ENCODE data around the gene KLF13.

The KLF13 gene

DNA sequence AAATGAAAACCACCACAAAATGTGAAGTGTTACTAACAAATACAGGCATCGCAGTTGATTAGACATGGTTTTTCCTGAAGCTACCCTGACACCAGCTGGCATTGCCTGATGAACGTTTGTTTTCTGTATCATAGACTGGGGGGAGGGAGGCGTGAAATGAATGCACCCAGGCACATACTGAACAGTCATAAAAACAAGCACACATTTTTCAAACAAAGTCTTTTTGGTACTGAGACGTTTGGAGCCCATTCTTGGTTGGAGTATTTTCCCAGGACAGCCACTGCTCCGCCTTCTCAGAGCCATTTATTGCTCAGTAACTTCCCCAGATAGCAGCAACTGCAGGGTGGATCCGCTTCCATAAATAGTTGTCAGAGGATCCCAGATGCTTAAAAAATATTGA, 52.4 kb downstream of the KLF13 start:
- DNase-seq (ENCODE audit: low read depth in 2 of 2): no peak
- H3K4me3 ChIP-seq (replicated peaks in 1 of 2; ENCODE audit: low read depth in 2 of 2, low read length in 2 of 2): no peak overlapping the region
- TF ChIP-seq, protein P1, sequence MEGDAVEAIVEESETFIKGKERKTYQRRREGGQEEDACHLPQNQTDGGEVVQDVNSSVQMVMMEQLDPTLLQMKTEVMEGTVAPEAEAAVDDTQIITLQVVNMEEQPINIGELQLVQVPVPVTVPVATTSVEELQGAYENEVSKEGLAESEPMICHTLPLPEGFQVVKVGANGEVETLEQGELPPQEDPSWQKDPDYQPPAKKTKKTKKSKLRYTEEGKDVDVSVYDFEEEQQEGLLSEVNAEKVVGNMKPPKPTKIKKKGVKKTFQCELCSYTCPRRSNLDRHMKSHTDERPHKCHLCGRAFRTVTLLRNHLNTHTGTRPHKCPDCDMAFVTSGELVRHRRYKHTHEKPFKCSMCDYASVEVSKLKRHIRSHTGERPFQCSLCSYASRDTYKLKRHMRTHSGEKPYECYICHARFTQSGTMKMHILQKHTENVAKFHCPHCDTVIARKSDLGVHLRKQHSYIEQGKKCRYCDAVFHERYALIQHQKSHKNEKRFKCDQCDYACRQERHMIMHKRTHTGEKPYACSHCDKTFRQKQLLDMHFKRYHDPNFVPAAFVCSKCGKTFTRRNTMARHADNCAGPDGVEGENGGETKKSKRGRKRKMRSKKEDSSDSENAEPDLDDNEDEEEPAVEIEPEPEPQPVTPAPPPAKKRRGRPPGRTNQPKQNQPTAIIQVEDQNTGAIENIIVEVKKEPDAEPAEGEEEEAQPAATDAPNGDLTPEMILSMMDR (IDR thresholded peaks at IDR 0.05; ENCODE audit: low read depth, low read length): no peak

DNA sequence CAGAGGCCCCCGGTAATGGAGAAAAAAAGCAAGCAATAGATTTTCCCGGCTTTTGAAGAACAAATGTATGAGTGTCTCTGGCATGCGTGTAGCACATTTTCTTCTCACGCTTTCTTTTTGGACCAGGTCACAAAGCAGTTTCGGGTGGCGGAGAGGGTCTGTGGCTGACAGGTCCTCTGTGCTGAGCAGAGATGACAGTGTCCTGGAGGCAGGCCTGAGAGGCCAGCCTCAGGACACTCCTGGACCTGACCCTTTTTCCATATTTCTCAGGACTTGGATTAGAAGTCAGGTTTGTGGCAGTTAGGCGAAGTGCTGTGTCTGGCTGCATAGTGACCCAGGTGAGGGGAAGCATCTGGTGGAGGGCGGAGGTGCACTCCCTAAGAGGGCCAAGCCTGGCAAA, 52.9 kb downstream of the KLF13 start:
- no peak for DNase-seq (ENCODE audit: low read depth in 2 of 2)
- H3K4me3 ChIP-seq (replicated peaks in 1 of 2; ENCODE audit: low read depth in 2 of 2, low read length in 2 of 2): no peak overlapping the region
- TF ChIP-seq, protein P1 (IDR thresholded peaks at IDR 0.05; ENCODE audit: low read depth, low read length): no peak

DNA sequence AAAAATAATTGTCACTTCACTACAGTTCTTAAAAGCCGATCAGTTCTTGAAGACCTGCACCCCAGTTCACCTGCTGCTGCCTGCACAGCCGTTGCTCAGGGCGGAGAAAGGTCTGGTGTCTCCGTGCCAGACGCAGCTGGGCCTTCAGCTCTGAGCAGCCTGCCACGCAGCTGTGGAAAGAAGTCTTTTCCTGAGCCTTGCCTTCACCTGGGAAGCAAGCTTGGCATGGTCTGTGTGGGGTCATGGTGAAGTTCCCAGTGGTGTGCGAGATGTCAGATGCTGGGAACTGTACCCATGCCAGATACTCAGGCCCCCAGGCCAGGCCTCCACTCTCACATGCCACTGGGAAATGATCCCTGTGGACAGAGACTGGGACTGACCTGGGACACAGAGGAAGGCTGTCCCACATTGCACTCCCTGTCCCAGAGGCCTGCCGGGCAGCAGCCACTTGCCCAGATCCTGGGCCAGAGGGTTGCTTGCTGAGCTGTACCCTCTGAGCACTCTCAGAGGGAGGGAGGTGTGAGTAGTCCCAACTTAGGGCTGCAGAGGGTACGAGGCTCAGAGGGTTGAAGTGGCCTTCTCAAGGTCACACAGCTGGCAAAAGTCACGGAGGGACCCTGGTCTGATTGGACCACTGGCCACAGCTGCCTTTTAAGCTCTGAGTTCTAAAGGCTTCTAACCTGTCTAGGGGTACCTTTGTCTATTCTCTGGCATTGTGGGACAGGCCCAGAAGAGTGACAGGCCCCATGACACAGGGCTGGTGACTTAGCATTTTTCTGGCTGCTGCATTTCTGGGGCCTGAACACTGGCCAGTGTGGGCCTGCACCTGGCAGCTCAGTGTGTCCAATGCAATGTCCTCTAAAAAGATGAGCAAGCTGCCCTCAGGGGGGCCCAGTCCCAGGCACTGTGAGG, 55.4 kb downstream of the KLF13 start:
- DNase-seq (ENCODE audit: low read depth in 2 of 2): no peak
- H3K4me3 ChIP-seq (replicated peaks in 1 of 2; ENCODE audit: low read depth in 2 of 2, low read length in 2 of 2): no peak overlapping the region
- TF ChIP-seq, protein P1 (IDR thresholded peaks at IDR 0.05; ENCODE audit: low read depth, low read length): no peak

DNA sequence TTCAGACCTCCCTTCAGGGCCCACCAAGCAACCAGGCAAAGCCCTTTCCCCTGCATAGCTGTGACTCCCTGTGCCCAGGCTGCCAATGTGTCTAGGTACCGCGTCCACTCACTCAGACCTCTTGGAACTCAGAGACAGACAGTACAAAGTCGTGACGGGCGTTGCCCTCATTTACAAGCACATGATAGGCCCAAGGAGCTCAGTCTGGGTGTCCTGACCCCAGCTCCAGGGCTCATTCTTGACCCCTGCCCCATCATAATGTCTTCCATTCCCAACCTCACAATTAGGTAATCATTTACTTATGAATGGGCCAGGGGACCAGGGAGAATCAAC, 56.0 kb downstream of the KLF13 start:
- TF ChIP-seq, protein P1 (IDR thresholded peaks at IDR 0.05; ENCODE audit: low read depth, low read length): no peak
- DNase-seq (ENCODE audit: low read depth in 2 of 2): no peak
- H3K4me3 ChIP-seq (replicated peaks in 1 of 2; ENCODE audit: low read depth in 2 of 2, low read length in 2 of 2): no peak overlapping the region

DNA sequence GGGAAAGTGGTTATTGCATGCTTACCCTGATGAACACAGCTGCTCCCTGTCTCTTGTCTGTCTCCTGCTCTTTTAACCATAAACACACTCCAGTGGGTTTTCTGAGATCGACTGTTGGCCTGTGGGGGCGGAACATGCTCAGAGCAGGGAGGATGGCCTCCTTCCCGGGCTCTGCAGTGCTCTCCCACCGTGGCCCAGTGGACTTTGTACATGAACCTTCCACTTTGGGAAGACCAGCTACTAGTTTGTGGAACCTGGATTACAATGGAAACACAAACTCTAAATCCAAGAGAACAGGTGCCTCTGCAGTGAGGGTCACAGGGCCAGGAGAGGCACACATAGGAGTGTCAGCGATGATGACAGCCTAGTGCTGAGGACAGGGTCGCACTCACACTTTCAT, 56.5 kb downstream of the KLF13 start:
- DNase-seq (ENCODE audit: low read depth in 2 of 2): no peak
- TF ChIP-seq, protein P1 (IDR thresholded peaks at IDR 0.05; ENCODE audit: low read depth, low read length): no peak
- H3K4me3 ChIP-seq (replicated peaks in 1 of 2; ENCODE audit: low read depth in 2 of 2, low read length in 2 of 2): no peak overlapping the region

DNA sequence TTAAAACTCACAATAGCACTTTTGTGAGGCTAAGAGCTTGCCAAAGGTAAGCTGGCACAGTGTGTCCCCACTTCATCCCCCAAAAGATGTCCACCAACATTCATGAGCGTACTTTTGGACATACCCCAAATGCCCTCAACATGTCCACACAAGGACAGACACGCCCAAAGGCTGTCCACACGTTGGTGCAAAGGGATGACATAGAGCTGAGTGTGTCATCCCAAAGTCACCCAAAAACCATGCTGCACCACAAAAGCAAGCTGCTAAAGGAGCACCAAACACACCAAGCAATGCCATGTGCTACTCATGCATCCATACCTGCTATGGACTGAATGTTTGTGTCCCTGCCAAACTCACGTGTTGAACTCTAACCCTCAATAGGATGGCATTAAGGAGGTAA, 57.9 kb downstream of the KLF13 start:
- no peak for DNase-seq (ENCODE audit: low read depth in 2 of 2)
- H3K4me3 ChIP-seq (replicated peaks in 1 of 2; ENCODE audit: low read depth in 2 of 2, low read length in 2 of 2): no peak overlapping the region
- TF ChIP-seq, protein P1 (IDR thresholded peaks at IDR 0.05; ENCODE audit: low read depth, low read length): no peak

DNA sequence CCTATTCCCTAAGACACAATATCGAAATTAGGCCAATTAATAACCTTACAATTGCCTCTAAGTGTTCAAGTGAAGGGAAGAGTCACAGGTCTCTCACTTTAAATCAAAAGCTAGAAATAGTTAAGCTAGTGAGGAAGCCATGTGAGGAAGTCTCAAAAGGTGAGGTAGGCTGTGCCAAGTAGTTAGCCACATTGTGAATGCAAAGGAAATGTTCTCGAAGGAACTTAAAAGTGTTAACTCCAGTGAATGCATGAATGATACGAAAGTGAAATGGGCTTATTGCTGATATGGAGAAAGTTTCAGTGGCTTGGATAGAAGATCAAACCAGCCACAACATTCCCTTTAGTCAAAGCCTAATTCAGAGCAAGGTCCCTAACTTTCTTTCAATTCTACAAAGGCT, 59.1 kb downstream of the KLF13 start:
- H3K4me3 ChIP-seq (replicated peaks in 1 of 2; ENCODE audit: low read depth in 2 of 2, low read length in 2 of 2): no peak overlapping the region
- DNase-seq (ENCODE audit: low read depth in 2 of 2): no peak
- TF ChIP-seq, protein P1 (IDR thresholded peaks at IDR 0.05; ENCODE audit: low read depth, low read length): no peak
